Loucy (cell line): ENCODE results near the gene CYP19A1.
A peak's percentile ranks its signal among the peaks of the same experiment; 100 is the strongest.

Source experiments
- H2AFZ ChIP-seq: fragments of 200-600 bp; sonication (generic); 2 replicates; pipeline ENCODE4 v1.6.0; 2016; ENCODE audit warnings: antibody characterized with exemption, mild to moderate bottlenecking, low read length, moderate library complexity
- H3F3A ChIP-seq: fragments of 200-600 bp; 2 replicates; pipeline ENCODE4 v1.6.0; 2016; ENCODE audit warnings: antibody characterized with exemption, low read depth, mild to moderate bottlenecking
- H3K27me3 ChIP-seq: fragments of 200-600 bp; sonication (generic); 2 replicates; pipeline ENCODE4 v1.6.1; 2014; ENCODE audit warnings: low read length, mild to moderate bottlenecking; ENCODE audit not compliant: insufficient read depth, poor library complexity, severe bottlenecking
- H3K36me3 ChIP-seq: fragments of 200-600 bp; sonication (generic); 2 replicates; pipeline ENCODE4 v1.6.1; 2016; ENCODE audit warnings: low read length; ENCODE audit not compliant: insufficient read depth
- H3K4me1 ChIP-seq: fragments of 200-600 bp; sonication (generic); 2 replicates; pipeline ENCODE4 v1.5.1; 2014; ENCODE audit warnings: low read length, mild to moderate bottlenecking; ENCODE audit not compliant: insufficient read depth, poor library complexity, severe bottlenecking
- H3K4me2 ChIP-seq: fragments of 200-600 bp; sonication (generic); 2 replicates; pipeline ENCODE4 v1.6.0; 2014; ENCODE audit warnings: antibody characterized with exemption, low read length, low read depth, mild to moderate bottlenecking; ENCODE audit not compliant: poor library complexity, severe bottlenecking
- H3K4me3 ChIP-seq: fragments of 200-600 bp; sonication (generic); 2 replicates; pipeline ENCODE4 v1.5.1; 2014; ENCODE audit warnings: low read length, mild to moderate bottlenecking, mixed read lengths; ENCODE audit not compliant: poor library complexity, severe bottlenecking
- H3K79me2 ChIP-seq: fragments of 200-600 bp; sonication (generic); 2 replicates; pipeline ENCODE4 v1.6.1; 2014; ENCODE audit warnings: low read length; ENCODE audit not compliant: insufficient read depth
- H3K9ac ChIP-seq: fragments of 200-600 bp; sonication (generic); 2 replicates; pipeline ENCODE4 v1.6.0; 2014; ENCODE audit warnings: mild to moderate bottlenecking, low read depth, low read length, moderate library complexity; ENCODE audit not compliant: poor library complexity, severe bottlenecking
- H3K9me2 ChIP-seq: fragments of 200-600 bp; sonication (generic); replicated peaks from 2 replicates; pipeline ENCODE4 v1.6.1; 2016; ENCODE audit warnings: low read depth, low read length, mixed read lengths
- H3K9me3 ChIP-seq: fragments of 200-600 bp; sonication (generic); 2 replicates; pipeline ENCODE4 v1.6.1; 2014; ENCODE audit warnings: mild to moderate bottlenecking, antibody characterized with exemption, low read length, low read depth; ENCODE audit not compliant: insufficient read depth
- H4K20me1 ChIP-seq: fragments of 200-600 bp; sonication (generic); 2 replicates; pipeline ENCODE4 v1.6.0; 2014; ENCODE audit warnings: antibody characterized with exemption, low read length, mild to moderate bottlenecking; ENCODE audit not compliant: insufficient read depth, poor library complexity, severe bottlenecking
- EZH2phosphoT487 ChIP-seq: fragments of 200-600 bp; IDR thresholded peaks from 2 replicates; pipeline ENCODE4 v1.6.1; 2018; ENCODE audit warnings: antibody characterized with exemption, mild to moderate bottlenecking, moderate library complexity, borderline replicate concordance
- TF ChIP-seq, protein P1 (sequence below): fragments of 200-600 bp; sonication (generic); conservative IDR thresholded peaks from 2 replicates; pipeline ENCODE4 v1.5.1; 2014; ENCODE audit warnings: mild to moderate bottlenecking, antibody characterized with exemption, low read length

The CYP19A1 gene

DNA sequence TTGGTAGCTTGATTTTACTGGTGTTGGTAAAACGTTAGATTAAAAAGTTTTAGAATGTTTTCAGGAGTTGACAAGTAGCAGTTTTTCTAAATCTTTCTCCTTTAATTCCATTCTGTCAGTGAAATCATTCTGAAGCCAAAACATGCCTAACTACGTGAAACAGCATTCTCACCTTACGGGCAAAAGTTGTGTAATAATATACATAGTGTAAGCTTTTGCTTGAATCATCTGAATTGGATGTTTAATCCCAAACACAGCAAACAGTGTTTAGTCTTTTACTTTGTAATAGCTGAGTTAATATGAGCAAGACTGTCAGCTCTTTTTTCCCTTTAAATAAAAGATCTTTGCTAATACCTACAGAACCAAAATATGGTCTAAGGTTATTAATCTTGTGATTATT is 100.6 kb downstream of the CYP19A1 start:
- no peak overlapping the region for H3K4me2 ChIP-seq
- H3K9me3 ChIP-seq: no peaks in the 10 kb centered on the region
- H3K9me2 ChIP-seq: no peaks in the 10 kb centered on the region
- peaks cover 66% of the 10 kb centered on the region for H3K4me1 ChIP-seq
- H3K36me3 ChIP-seq: no peaks in the 10 kb centered on the region
- H3K27me3 ChIP-seq: no peaks in the 10 kb centered on the region
- no peak for TF ChIP-seq EZH2phosphoT487
- TF ChIP-seq, protein P1, sequence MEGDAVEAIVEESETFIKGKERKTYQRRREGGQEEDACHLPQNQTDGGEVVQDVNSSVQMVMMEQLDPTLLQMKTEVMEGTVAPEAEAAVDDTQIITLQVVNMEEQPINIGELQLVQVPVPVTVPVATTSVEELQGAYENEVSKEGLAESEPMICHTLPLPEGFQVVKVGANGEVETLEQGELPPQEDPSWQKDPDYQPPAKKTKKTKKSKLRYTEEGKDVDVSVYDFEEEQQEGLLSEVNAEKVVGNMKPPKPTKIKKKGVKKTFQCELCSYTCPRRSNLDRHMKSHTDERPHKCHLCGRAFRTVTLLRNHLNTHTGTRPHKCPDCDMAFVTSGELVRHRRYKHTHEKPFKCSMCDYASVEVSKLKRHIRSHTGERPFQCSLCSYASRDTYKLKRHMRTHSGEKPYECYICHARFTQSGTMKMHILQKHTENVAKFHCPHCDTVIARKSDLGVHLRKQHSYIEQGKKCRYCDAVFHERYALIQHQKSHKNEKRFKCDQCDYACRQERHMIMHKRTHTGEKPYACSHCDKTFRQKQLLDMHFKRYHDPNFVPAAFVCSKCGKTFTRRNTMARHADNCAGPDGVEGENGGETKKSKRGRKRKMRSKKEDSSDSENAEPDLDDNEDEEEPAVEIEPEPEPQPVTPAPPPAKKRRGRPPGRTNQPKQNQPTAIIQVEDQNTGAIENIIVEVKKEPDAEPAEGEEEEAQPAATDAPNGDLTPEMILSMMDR: no peak
- H3F3A ChIP-seq: 0 out of 2 replicates have a peak, but pooled peaks cover 8% of the 10 kb centered on the region
- no peaks in the 10 kb centered on the region for H3K79me2 ChIP-seq
- H3K9ac ChIP-seq: no peak overlapping the region
- no peaks in the 10 kb centered on the region for H4K20me1 ChIP-seq
- no peak overlapping the region for H3K4me3 ChIP-seq
- no peak overlapping the region for H2AFZ ChIP-seq

- Histone ChIP-seq H3K27me3 (no peaks in the 10 kb centered on the region), H3F3A (0 out of 2 replicates have a peak, but pooled peaks cover 5% of the 10 kb centered on the region), H3K4me1 (peaks cover 41% of the 10 kb centered on the region), H3K36me3 (no peaks in the 10 kb centered on the region), H2AFZ (peak overlapping the region; percentile 72), H3K4me2 (peak overlapping the region; percentile 71), H3K9ac (peak overlapping the region; percentile 66), H3K9me3 (no peaks in the 10 kb centered on the region), H3K9me2 (no peaks in the 10 kb centered on the region), H4K20me1 (no peaks in the 10 kb centered on the region), H3K4me3 (peak overlapping the region; percentile 60), H3K79me2 (no peaks in the 10 kb centered on the region)
- TF ChIP-seq, protein P1: no peak
- TF ChIP-seq EZH2phosphoT487: no peak
Observed at GRCh38 chr15:51234176-51234927, 104.0 kb downstream of the CYP19A1 start.

DNA sequence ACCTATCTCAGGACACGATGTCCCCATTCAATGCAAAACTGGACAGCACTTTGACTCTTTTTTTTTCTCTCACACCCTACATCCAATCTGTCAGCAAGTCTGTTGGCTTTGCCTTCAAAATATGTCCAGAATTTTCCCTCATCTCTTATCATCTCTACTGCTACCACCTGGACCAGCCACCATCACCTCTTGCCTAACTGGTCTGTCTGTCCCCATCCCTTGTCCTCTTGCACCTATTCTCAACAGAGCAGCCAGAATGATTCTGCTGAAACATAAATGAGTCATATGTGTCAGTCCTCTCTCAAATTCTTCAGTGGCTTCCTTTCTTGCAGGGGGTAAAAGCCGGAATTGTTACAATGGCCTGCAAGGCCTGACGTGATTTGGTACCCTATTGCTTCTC is 105.8 kb downstream of the CYP19A1 start:
- Histone ChIP-seq H3K36me3 (no peaks in the 10 kb centered on the region), H2AFZ (no peak overlapping the region), H3K9me2 (no peaks in the 10 kb centered on the region), H3F3A (0 out of 2 replicates have a peak, but pooled peaks cover 5% of the 10 kb centered on the region), H3K79me2 (no peaks in the 10 kb centered on the region), H4K20me1 (no peaks in the 10 kb centered on the region), H3K4me3 (no peak overlapping the region), H3K4me2 (no peak overlapping the region), H3K9ac (no peak overlapping the region), H3K9me3 (no peaks in the 10 kb centered on the region), H3K27me3 (no peaks in the 10 kb centered on the region), H3K4me1 (peaks cover 48% of the 10 kb centered on the region)
- TF ChIP-seq, protein P1: no peak
- TF ChIP-seq EZH2phosphoT487: no peak
